ENCODE results near the gene FHIT.
"Not testable (repeated sequence)": the region's sequence is repeated elsewhere in the genome, so short reads cannot be mapped to it uniquely, and the experiment has no call there.

FHIT gene

GRCh38 chr3:59939826-59940426, 1311.3 kb downstream of the FHIT start:
- DNase-seq: no peak

GRCh38 chr3:59938828-59939227, 1312.4 kb downstream of the FHIT start:
- no peak for DNase-seq

DNA sequence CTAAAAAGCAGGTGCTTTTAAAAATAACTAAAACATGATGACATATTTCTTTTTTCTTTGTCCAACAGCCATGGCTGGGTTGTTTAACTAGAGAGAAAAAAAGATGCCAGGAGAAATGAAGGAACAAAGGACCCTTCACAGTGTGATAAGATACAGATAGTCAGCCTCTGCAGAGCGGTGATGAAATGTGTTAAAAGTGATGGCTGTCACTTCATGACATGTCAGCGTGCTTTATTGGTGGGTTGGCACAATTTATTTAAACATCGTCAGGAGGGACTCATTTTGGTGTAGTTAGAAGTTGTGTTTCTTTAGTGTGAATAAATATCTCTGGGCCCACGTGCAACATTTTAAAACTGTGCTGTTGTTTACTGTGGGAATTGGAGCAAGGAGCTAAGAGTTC, 1314.1 kb downstream of the FHIT start:
- DNase-seq: no peak

DNA sequence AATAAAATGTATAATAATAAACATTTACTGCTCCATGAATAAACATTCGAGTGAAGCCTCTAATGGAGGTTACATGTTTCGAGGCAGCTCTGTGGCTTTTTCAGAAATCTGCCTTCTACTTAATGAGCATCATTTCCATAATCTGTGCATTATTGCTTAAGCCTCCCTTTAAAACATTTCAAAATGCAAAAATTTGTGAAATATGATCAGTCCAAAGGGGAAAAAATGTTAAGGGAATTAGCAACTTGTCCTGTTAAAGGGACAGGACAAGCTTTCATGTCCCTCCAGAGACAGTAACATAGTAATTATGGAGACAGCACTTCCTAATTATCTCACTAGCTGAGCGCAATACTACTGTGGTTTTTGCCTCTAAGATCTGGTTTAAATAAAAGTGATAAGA, 1314.8 kb downstream of the FHIT start:
- DNase-seq: no peak

DNA sequence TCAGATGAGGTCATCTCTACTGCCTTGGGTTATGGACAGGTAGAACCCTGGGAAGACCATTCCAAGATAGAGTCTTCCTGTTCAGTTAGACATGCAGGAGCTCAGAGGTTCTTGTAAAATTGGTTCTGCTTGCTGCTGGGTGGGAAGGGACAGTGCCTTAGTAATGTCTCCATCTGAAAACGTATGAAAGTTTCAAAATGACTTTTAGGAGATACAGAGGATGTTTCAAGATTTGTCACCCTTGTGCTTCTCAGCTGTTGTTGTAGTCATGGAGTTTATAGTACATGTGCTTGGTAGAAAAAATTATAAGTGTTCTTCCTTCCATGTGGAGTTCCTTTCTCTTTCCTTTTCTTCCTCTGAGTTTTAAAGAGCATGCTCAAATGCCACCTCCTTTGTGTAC, 1316.2 kb downstream of the FHIT start:
- DNase-seq: no peak

- not testable (repeated sequence) for DNase-seq
Measured at GRCh38 chr3:59934560-59934959, 1316.7 kb downstream of the FHIT start.

- DNase-seq: no peak
Measured at GRCh38 chr3:59930170-59930569, 1321.1 kb downstream of the FHIT start.

- no peak for DNase-seq
Measured at GRCh38 chr3:59927056-59927455, 1324.2 kb downstream of the FHIT start.

- DNase-seq: no peak
Measured at GRCh38 chr3:59925946-59926345, 1325.3 kb downstream of the FHIT start.

GRCh38 chr3:59922192-59922591, 1329.1 kb downstream of the FHIT start:
- no peak for DNase-seq

DNA sequence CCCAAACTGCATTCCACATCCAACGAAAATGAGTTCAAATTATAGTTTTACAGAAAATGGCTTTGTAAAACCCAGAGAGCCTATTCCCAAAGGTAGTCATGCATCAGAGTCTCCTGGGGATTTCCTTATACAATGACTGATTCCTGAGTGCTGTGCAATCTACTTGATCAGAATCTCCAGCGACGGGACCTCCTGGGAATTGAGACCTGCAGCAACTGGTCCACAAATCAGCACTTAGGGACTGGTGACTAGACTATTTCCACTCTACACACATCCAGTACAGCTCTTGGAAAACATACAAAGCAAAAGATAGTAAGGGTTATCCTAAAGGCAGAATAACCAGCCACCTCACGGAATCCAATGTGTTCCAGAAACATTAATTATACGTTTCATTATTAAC, 1330.4 kb downstream of the FHIT start:
- DNase-seq: no peak

DNA sequence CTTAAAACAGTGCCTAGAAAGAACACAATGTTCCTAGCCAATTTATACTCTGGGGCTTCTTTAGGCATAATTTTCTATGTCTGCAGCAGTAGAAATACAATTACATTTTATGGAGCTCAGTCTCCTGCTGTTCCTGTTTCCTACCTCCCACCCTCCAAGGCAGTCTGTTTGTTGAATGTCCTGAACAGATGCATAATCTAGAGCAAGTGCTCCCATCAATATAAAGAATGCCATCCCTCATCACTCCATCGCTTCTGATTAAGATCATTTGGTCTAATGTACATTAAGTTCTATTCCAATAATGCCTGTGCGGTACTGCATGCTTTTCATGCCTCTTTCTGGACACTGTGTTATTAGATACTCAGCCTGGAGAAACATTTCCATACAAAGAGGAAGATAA, 1331.7 kb downstream of the FHIT start:
- DNase-seq: no peak

DNA sequence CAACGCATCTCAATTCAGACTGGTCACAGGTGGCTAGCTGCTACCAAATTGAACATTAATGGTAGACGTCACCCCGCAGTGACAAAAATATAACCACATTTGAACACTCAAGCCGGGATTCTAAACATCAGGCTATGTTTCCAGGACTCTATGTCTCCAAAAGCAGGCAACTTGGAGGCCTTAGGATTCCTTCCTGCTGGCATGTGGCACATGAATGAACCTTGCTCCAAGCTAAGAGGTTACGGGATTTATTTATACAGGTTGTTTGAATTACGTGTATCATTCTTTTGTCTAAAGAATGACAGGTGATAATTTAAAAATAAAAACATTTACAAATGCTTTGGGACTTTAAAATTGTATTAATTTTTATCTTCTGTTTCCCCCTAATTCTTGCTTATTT, 1337.0 kb downstream of the FHIT start:
- DNase-seq: no peak

- DNase-seq: no peak
Measured at GRCh38 chr3:59913645-59914044, 1337.6 kb downstream of the FHIT start.

DNA sequence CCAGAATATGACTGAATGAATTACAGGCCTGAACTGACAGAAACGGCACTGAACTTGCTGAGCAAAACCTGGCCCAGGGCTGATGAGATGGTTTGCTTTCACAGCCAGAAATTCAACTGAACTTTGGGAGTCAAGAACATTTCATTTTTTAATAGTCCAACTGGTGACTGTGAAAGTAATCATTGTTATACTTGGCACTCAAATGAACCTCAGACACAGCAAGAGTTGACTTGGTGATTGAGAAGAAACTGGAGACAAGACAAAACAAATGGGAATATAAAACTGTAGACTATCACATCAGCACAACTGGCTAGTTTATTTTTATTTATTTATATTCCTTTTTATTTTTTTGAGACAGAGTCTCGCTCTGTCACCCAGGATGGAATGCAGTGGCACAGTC, 1342.6 kb downstream of the FHIT start:
- no peak for DNase-seq

DNA sequence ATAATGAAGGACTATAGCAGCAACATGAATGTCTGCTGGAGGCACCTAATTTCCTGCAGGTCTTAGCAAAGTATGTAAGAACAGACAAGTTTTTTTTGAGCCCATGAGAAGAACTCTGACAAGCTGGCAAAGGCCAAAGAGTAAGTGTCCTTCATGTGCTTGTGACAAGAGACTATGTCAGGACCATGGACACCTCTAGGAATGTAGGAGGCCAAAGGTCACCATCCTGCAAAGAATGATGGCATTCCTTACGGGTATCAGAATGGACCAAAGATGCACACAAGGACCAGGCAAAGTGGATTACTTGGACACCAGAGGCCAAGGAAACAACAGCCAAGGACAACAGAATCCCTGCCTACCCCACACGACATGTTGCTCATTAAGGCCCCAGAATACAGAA, 1343.0 kb downstream of the FHIT start:
- DNase-seq: no peak

DNA sequence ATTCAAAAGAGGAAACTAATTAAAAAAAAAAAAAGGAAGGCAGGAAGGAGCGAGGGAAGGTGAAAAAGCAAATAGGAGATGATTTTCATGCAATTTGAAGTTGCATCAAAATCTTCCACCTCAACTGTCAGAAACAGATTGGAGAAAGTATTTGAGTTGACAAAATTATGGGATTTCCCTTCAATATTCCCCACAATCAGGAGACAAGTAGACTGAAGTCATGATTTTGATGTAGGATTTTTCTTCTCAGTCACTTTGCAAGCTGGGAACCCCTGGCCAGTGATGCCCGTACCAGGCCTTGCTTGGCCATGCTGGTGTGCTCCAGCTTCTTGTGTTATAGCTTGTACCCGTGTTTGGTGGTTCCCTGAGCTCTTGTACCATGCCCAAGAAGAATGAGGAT, 1347.0 kb downstream of the FHIT start:
- DNase-seq: no peak

DNA sequence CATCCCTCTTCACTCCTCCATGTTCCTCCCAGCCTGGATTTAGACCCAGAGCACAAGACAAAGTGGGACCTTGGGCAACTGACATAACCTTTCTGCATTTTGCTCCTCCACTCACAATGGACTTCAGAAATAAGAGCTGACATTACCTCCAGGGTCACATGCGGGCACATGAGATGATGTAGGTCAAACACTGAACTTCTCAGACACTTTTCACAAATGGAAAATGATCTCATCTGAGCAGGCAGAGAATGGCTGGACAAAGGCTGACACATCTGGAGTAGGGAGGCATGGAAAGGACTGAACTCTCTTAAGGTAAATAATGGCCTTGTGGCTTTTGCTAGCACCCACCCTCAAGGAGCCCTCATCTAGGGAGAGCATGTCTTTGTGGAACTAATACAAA, 1352.2 kb downstream of the FHIT start:
- DNase-seq: no peak

- DNase-seq: no peak
Measured at GRCh38 chr3:59895972-59896371, 1355.3 kb downstream of the FHIT start.

GRCh38 chr3:59894425-59895121, 1356.7 kb downstream of the FHIT start:
- DNase-seq: no peak

DNA sequence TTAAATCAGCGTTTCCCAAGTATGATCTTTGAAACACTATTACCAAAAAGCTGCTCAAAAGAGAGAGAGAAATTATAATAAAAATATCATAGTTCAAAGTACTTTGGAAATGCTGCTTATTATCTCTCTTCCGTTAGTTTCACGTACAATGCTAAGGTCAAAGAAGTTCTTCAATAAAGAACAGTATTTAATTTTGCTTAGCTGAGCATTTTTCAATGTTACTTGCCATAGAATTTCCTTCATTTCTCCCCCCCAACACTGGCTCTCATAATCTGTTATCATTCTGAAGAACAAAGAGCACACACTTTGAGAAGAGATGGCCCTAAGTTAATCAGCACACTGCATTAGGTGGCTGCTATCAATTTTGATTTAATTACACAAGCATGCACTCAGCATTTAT, 1360.6 kb downstream of the FHIT start:
- DNase-seq: no peak

DNA sequence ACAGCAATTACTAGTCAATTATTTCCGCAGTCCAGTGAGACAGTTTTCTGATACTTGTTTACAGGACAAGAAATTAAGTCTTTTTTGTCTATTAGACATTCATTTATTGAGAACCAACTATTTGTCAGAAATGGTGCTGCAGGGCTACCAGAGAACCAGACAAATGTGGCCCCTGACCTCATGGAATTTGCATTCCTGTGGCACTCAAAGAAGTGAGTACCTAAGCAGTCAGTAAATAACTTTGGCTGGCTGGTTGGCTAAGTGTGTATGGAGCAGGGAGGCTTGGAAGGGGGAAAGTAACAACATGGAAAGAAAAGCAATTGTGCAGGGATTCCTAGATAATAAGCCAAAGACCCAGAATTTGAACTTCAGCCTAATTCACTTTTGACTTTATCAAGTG, 1364.5 kb downstream of the FHIT start:
- DNase-seq: no peak

DNA sequence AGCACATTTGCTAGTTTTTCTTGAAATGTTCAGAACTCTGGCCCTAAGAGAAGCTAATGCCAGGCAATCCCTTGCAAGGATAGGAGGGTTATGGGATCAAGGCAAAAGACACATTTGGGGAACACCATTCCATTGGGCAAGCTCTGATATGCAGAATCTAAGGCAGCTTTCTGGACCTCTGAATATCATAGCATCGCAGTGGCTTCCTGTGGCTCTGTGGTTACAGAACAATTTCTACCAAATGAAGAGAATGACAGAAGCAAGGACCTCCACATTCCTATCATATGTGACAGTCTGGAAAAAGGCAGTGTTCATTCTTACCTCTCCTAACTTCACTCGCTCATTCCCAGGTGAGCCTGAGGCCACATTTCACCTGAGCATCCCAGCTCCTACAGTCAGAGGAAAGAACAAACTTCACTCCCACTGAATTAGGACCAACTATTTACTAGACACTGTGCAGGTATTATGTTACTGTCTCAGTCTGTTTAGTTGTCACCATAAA, 1365.3 kb downstream of the FHIT start:
- no peak for DNase-seq

- no peak for DNase-seq
Measured at GRCh38 chr3:59885101-59885500, 1366.2 kb downstream of the FHIT start.

DNA sequence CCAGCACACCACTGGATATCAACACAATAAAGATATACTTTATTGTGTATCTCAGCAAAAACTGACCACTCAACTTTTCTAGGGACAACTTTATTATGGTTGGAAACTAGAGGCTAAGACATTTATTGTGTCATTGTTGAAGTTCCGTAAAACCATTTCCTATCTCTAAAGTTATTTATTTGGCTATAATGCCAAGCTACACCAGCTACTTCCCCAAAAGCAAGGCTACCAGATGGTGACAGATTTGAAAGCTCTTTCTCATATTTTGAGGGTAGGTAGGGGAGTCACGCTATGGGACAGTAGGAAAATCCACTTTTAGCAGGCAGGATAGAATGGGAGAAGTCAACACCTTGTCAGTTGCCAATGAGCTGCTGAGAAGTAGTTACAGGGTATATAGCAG, 1366.8 kb downstream of the FHIT start:
- DNase-seq: no peak

All from central memory CD4-positive, alpha-beta T cell (primary cell).